Endothelial cell of umbilical vein (primary cell): ENCODE results near the gene TPCN2.

Experiments
- CTCF ChIP-seq, 2 donors: IDR thresholded peaks; 1 replicate in 1 of 2; 2 replicates in 1 of 2; pipeline ENCODE4 v1.5.1; 2011; ENCODE audit warnings: low read length in 2 of 2, mild to moderate bottlenecking in 2 of 2, moderate library complexity in 2 of 2, control low read depth in 1 of 2, inconsistent platforms in 1 of 2, low read depth in 1 of 2; ENCODE audit not compliant: insufficient read depth in 1 of 2; ENCODE audit errors: extremely low read depth in 1 of 2
- EZH2 ChIP-seq: IDR thresholded peaks from 2 replicates; pipeline ENCODE4 v1.6.1; 2012; ENCODE audit warnings: borderline replicate concordance, low read depth, mild to moderate bottlenecking, moderate library complexity, low read length, inconsistent platforms; ENCODE audit not compliant: severe bottlenecking
- POLR2AphosphoS5 ChIP-seq: IDR thresholded peaks from 2 replicates; pipeline ENCODE4 v1.6.1; 2012; ENCODE audit warnings: low read depth, mild to moderate bottlenecking, control low read depth, low read length, moderate library complexity; ENCODE audit not compliant: insufficient read depth

- TF ChIP-seq CTCF (IDR thresholded peaks at IDR 0.05; ENCODE audit: extremely low read depth in 1 of 2, insufficient read depth in 1 of 2, low read depth in 1 of 2, low read length in 2 of 2) = no peak
- TF ChIP-seq POLR2AphosphoS5 = no peak
- TF ChIP-seq EZH2 = no peak
These were observed 4.4 kb downstream of the TPCN2 start for GRCh38 chr11:69053169-69053477.
